NCI-H2196 treated with DMSO at 0.1 percent for 48 hours (cell line): Measurements from ENCODE around the gene KLHDC8A.
A peak's percentile ranks its signal among the peaks of the same experiment; 100 is the strongest.
"Not testable (repeated sequence)": the region's sequence is repeated elsewhere in the genome, so short reads cannot be mapped to it uniquely, and the experiment has no call there.

ENCODE experiments used
- DNase-seq: peaks from one replicate; lab custom pipeline; 2025; ENCODE audit not compliant: unreplicated experiment; lab: John Stamatoyannopoulos, UW

The KLHDC8A gene, protein sequence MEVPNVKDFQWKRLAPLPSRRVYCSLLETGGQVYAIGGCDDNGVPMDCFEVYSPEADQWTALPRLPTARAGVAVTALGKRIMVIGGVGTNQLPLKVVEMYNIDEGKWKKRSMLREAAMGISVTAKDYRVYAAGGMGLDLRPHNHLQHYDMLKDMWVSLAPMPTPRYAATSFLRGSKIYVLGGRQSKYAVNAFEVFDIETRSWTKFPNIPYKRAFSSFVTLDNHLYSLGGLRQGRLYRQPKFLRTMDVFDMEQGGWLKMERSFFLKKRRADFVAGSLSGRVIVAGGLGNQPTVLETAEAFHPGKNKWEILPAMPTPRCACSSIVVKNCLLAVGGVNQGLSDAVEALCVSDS

DNA sequence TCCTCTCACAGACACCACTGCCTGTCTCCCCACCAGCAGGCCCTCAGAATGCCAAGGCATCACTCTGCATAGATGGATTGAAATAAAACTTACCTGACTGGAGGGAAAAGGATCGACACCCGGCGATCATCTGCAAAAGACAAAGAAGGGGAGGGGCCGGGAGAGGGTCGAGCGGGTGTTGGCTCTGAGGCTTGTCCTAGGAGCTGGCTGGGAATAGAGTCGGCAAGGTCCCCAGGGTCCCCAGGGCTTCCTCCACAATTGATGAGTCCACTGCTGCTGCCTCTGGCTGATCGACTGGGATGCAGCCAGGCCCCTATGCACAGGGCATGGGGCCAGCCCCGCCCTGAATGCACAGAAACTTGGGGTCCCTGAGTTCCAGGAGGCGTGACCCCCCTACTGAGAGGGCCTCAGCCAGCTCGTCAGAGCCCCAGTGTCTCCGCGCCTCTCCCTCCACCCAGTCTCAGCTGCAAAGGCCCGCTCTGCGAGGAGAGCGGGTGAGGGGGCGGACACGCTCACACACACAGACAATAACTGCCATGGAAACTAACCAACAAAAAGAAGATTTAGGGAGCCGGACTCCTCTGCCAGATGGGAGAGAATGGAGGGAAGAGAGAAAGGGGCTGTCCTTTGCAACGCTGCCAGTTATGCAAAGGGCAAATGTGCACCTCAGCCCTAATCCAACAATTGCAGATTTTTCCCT lies at the start of gene KLHDC8A:
KLHDC8A (minus strand) TSS at position 483 of the 700 bp plus-strand sequence. CDS start 13,318 bp downstream, outside the sequence.
- DNase-seq, result no peak

DNA sequence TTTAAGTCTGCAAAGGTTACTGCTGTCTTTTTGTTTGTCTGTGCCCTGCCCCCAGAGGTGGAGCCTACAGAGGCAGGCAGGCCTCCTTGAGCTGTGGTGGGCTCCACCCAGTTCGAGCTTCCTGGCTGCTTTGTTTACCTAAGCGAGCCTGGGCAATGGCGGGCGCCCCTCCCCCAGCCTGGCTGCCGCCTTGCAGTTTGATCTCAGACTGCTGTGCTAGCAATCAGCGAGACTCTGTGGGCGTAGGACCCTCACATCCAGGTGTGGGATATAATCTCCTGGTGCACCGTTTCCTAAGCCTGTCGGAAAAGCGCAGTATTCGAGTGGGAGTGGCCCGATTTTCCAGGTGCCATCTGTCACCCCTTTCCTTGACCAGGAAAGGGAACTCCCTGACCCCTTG lies 49.5 kb upstream of the KLHDC8A start:
- DNase-seq, result not testable (repeated sequence)

DNA sequence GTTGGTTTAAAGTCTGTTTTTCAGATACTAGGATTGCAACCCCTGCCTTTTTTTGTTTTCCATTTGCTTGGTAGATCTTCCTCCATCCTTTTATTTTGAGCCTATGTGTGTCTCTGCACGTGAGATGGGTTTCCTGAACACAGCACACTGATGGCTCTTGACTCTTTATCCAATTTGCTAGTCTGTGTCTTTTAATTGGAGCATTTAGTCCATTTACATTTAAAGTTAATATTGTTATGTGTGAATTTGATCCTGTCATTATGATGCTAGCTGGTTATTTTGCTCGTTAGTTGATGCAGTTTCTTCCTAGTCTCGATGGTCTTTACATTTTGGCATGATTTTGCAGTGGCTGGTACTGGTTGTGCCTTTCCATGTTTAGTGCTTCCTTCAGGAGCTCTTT lies 47.8 kb upstream of the KLHDC8A start:
- not testable (repeated sequence) for DNase-seq

DNA sequence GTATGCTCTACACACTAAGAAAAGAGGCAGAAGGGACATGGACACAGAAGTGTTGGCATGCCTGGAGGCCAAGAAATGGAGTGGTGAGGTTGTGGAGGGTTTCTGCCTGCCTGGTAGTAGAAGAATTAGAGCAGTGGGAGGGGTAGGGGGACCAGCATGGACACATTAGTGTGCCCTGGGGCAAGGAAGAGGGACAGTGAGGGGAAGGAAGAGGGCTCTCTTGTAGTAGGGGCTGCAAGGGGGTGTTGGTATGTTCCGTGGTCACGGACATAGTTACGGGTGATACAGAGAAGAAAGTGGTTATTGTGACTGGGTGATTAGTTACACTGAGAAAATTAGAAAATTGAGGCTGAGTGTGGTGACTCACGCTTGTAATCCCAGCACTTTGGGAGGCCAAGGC lies 41.9 kb upstream of the KLHDC8A start:
- no peak for DNase-seq

DNA sequence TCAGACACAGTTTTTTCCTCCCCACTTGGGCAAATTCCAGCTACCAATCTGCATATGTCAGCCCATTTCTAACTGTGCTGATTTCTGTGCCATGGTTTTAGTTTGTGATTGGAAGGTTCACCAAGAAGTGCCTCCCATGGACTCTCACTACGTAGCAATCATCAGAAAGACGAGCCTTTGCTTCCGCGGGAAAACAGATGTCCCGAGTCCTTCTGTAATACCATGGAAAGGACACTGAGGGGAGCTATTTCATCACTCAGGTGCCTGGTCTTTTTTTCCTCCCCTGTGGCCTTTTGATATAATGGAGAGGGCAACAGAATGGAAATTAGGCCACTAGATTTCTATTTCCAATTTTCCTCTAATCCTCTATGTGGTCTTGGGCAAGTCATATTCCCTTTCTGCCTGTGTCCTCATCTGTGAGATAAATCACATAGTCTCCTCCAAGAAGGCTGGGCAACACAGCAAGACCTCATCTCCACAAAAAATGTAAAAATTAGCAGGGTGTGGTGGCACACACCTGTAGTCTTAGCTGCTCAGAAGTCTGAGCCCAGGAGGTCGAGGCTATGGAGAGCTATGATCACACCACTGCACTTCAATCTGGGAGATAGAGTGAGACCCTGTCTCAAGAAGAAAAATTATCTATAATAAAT lies 40.4 kb upstream of the KLHDC8A start:
- DNase-seq, result peak; percentile 74

DNA sequence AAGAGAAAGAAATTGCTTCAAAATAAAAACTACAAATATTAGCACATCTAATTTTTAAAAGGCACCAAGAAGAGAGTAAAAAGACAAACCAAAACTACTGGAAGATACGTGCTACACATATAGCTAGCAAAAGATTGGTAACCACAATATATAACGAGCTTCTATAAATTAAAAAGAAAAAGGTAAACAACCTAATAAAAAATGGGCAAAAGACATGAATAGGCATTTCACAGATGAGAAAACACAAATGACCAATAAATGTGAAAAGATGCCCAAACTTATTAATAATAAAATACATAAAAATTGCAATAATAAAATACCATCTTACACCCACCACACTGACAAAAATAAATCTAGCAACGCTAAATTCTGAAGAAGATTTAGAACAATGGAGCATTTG lies 38.9 kb upstream of the KLHDC8A start:
- no peak for DNase-seq

DNA sequence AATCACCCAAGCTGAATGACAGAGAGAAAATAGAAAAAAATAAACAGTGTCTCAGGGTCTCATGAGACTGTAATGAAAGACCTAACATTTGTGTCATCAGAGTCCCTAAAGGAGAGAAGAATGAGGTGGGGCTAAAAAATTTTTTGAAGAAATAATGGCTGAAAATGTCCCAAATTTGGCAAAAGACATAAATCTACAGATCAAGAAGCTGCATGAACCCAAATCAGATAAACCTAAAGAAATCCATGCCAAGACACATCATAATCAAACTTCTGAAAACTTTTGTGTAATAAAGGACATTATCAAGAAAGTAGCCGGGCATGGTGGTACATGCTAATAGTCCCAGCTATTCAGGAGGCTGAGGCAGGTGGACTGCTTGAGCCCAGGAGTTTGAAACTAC lies 35.9 kb upstream of the KLHDC8A start:
- DNase-seq, result no peak

DNA sequence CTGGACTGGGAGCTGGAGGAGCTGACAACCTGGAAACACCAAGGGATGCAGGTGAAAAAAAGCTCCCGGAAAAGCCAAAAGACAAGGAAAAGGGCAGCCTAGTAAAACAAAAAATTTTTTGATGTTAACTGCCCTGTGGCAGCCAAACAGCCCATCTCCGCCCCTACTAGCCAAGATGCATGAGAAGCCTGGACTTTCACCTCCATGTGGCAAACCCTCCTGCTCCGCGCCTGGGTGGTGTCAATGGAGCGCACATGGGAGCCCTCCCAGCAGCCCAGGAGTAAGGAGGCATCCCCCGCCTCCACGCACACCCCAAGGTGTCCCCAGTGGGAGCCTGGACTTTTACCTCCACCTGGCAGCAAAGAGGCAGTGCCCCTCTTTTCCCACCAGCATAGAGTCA lies 34.7 kb upstream of the KLHDC8A start:
- DNase-seq, result no peak

DNA sequence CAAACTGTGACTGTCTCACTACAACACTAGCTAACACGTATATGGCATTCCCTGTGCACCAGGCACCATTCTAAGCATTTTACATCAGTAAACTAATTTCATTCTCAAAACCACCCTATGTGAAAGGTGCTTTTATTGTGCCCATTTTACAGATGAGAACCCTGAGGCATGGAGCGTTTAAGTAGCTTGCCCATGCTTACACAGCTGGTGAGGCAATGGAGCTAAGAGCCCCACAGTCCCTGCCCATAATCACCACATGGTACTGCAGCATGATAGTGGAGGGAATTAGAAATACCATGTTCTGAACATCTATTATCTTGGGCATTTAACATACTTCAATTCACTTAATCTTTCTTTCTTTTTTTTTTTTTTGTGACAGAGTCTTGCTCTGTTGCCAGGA lies 31.1 kb upstream of the KLHDC8A start:
- DNase-seq, result no peak

DNA sequence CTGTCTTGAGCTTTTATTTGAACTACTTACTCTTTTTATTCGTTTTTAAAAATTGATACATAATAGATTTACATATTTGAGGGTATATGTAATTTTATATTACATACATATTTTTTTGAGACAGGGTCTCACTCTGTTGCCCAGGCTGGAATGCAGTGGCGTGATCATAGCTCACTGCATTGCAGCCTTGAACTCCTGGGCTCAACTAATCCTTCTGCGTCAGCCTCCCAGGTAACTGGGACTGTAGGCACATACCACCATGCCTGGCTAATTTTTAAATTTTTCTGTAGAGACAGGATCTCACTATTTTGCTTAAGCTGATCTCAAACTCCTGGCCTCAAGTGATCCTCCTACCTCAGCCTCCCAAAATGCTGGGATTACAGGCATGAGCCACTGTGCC lies 26.3 kb upstream of the KLHDC8A start:
- DNase-seq, result not testable (repeated sequence)

DNA sequence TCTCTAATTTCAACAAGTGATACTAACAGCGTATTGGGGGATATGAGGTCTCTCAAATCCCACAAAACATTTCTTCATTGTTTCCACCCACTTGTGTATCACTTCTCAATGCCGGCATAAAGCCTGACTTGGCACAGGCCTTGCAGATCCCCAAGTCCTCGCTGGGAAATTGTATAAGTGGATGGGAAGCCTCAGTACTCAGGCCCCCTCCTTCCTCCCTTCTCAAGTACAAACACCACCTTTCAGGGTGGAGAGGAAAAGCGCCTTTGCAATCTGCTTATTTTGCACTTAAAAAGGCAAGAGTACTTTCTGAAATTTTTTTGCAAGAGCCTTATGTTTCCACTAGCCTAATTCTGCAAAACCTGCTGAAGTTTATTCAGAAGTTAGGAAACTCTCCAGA lies 25.8 kb upstream of the KLHDC8A start:
- DNase-seq, result no peak

DNA sequence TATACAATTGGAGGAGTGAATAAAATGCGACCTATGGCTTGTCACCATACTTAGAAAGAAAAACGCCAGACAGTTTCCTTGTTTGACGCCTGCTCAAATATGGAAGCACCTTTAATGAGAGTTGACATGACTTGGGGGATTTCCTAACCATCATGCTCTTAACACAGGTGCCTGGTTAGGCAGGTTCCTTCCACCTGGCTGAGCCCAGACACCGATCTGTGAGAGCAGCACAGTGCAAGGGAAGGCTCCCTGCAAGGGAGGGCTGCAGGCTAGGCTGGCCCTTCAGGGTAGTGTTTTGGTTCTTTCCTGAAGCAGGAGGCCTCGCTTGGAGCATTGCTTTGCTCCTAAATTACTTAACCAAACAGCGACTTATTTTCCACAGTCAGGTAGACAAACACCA lies 24.6 kb upstream of the KLHDC8A start:
- no peak for DNase-seq

DNA sequence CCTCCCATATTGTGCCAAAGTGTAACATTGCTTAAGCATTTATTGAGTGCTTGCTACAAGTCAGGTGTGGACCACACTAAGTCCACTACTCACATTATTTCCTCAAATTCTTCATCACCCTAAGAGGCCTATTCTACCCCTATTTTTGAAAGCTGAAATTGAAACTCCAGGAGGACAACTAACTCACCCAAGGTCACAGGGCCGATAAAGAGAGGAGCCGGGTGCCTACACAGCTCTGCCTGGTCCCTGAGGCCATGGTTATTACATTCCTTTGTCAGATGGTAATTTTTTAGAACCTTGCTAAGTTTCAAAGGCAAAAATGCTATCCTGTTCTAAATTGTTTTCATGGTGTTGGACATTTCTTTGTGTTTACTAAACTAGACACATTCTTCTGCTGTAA lies 24.2 kb upstream of the KLHDC8A start:
- no peak for DNase-seq

DNA sequence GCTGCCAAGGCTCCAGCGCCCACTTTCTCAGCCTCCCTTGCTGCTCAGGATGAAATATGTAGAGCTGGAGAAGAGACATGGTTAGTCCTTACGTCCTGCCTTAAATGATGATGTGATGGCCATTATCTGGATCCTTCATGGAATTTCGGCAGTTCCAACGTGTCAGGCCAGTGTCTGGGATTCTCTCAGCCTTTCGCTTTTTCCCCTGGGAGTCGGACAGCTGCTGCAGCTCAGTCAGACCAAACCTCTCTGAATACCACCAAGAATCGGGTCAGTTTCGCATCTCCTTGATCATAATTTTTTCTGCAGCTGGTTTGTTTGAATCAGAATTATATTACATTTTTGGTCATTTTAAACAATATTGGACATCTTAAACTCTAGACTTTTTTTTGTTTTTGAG lies 22.3 kb upstream of the KLHDC8A start:
- no peak for DNase-seq

DNA sequence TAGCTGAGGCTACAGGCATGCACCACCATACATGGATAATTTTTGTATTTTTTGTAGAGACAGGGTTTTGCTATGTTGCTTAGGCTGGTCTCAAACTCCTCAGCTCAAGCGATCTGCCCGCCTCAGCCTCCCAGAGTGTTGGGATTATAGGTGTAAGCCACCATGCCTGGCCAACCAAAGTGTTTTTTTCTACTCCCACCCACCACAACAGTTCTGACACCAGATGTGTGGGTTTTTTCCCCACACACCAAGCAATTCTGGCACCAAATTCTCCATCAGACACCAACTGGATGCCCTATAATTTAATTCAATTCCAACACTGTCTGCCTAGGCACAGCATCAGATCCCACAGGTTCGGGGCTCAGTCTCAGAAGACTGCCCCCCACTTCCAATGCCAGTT lies 20.6 kb upstream of the KLHDC8A start:
- no peak for DNase-seq

DNA sequence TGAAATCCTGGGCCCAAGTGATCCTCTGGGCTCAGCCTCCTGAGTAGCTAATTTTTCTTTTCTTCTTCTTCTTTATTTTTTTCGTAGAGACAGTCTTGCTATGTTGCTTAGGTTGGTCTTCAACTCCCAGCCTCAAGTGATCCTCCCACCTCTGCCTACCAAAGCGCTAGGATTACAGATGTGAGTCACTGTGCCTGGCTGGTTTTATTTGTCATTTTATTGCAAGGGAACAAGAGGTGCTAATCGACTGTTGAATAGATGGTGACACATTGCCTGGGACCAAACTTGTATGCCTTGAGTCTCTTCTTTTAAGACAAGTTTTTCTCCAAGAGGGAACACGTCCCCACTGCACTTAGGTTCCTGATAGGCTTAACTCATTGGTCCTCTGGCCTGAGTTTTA lies 20.0 kb upstream of the KLHDC8A start:
- DNase-seq, result no peak

DNA sequence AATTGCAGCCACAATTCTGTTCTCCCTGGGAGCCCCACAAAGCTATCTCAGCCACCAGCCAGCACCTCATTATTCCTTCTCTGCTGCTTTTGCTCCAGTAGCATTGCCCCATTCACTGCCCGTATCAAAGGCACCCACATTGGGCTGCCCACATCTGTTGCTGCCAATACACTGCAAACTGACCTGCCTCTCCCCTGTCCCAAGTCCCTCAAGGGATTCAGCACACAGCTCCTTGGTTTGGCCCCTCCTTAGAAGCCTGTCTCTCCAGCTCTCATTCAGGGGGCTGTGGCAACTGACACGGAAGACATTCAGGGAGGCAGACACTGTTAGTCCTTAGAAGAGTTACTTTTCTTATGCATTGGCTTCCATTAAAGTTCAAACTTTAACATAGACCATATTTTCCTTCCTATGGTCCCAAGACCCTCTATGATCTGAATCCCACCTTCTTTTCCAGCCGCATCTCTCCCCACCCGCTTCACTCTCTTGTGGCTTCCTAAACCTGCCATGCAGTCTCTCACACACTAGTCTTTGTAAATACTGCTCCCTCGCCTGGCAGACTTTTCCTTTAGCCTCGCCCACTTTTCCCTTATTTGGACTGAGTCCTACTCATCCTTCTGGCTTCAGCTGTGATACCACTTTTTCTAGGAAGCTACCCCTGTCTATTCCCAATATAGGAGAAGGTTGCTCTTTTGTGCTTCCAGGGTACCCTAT lies 19.3 kb upstream of the KLHDC8A start:
- DNase-seq, result peak; percentile 34

DNA sequence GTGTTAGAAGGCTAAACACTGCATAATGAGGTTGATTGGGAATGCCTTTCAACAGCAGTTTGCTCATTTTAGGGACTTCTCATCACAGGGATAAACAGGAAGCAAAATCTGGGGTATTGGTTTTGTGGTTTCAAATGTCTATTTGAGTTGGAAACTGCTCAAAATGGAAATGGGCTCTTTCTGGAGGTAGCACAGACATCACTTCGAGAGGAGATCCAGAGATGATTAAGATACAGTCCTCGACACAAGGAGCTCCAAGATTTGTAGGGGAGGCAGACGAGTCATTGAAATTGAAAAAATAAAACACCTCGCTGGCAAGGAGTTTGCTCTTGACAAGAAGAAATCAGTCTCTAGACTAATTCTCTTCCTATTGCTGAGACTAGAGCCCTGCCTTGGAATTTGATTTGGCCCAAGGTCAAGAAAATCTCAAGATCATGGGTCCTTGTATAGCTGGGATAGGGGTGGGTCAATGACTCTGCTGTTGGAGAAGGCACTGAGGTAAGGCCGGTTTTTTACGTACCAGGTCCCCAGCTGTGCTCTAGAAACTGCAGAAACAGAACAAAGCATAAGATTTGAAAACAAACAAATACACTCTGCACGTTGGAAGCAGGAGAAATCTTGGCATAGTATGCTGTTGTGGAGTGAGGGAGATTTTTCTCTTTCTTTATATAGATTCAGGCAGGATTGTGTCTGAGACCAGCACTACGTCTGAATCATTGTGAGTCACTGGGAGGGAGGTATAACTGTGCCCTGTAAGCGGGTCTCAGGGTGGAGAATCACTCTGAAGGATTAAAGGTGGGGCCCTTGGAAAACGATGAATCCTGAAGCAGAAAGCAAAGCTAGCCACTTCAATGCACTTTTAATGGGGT lies 17.7 kb upstream of the KLHDC8A start:
- DNase-seq, result no peak

DNA sequence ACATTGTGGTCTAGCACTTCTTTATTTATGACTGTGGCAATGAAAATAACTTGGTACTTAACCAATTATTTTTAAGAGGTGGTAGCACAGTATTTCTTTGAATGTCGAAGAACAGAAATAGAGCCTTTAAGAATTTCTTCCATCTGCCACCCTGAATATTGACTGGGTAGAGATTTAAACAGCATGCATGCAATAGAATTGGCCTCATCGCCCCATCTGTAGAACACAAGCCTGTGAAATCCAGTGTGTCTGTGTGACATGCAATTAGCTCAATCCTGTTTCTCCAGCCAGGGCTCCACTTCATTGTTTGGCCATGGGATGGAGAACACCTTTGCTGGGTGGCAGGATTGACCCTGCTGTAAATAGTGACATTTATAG lies 17.1 kb upstream of the KLHDC8A start:
- no peak for DNase-seq

DNA sequence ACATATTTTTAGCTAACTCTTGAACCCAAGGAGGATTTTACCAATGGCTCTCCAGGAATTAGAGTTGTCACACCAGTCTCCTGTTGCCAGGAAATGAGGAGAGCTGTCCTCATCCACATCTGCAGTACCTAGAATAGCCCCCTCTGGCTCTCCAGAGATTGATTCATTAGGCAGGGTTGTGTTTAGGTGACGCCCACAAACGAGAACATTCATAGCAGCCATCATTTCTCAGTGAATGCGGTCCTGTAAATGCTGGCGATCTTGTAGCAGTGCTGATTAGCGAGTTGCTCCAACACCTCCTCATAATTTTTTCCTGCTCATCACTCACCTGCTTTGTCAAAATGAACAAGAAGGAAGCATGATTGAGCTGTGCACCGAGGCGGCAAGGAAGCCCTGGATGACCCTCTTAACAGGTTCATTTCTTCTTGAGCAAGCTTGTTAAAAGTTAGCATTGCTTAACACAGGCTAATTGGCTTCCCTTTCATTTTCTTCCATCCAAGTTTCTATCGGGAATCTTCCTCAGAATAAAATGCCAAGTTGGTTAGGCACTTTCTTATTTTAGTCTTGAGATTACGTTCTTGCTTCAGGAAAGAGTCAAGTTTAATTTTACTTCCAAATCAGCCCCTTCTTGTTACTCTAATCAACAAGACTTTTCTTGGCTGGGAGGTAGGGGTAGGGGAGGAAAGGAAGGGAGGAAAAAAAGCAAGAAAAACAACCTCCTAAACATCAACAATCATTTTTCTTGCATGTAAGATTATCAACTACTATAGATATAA lies 16.5 kb upstream of the KLHDC8A start:
- no peak for DNase-seq
